HG02588 (cell line): ENCODE results near the gene TMEM132D.

Experiments used
- ATAC-seq: cut with Tn5 transposase; IDR thresholded peaks from one replicate; pipeline ENCODE4 v1.9.1; 2021; ENCODE audit warnings: mild to moderate bottlenecking, moderate library complexity; ENCODE audit not compliant: unreplicated experiment

Gene TMEM132D

DNA sequence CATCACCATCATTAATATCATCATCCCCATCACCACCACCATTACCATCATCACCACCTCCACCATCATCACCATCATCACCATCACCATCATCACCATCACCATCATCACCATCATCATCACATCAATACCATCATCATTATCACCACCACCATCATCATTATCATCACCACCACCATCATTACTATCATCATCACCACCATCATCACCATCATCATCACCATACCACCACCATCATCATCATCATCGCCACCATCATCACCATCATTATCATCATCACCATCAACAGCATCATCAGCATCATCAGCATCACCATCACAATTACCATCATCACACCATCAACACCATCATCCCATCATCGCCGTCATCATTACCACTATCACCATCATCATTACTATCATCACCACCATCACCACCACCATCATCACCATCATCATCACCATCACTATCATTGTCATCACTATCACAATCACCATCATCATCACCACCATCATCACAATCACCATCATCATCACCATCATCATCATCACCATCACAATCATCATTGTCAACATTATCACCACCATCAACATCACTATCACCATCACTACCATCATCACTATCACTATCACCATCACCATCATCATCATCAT lies 767.0 kb downstream of the TMEM132D start:
- ATAC-seq, result no peak

GRCh38 chr12:129127771-129128170 lies 776.1 kb downstream of the TMEM132D start:
- ATAC-seq, result no peak

DNA sequence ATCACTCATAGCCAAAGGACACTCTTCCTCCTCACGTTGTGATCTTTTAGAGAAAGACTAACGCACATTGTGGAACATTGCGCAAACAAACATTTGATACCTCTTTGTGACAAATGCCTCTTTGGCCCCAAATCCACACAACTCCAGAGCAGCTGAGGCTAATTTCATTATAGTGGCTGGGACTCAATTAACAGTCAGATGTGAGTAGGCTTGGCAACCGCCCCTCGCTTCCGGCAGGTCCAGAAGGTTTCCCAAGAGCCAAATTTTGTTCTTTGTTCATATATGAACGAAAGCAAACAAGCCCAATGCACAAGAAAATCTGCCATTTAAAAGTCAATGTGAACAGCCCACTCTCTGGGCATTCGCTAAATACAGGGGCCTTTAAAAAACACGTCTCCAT lies 776.6 kb downstream of the TMEM132D start:
- no peak for ATAC-seq

- ATAC-seq, result no peak
These were observed 784.3 kb downstream of the TMEM132D start for GRCh38 chr12:129119537-129119936.

DNA sequence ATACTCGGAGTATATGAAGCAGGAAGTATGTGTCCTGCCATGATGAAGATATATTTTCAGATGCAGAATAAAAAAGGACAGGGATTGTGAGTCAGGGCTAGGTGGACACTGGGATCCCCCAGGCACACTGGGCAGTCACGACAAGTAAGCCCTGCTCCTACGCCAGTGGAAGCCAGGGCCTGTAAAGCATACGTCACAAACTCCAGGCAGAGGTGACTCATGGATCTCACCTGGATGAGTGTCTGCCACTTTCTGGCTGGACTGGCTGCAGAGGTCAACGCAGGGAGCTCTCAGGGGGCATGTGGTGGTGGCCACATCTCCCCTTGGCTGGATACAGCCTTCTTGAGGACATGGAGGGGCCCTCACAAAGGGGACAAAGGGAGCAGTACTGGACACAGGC lies 788.3 kb downstream of the TMEM132D start:
- ATAC-seq, result no peak

DNA sequence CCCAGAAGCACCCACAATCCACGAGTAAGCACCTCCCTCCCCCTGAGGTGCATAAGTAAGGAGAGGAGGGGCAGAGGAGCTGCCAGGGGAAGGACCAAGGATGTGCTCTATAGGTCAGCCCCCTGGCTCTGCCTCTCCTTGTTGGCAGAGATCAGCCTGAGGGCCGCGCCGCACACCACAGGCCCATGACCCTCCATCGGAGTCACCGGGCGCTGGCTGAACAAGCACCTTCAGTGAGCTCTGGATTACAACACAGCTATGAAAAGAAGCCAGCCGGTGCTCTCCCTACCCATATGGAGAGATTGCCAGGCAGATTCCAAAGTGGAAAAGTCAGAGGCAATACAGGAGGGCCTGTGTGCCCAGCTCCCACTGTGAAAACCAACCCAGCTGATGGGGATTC lies 793.2 kb downstream of the TMEM132D start:
- no peak for ATAC-seq

DNA sequence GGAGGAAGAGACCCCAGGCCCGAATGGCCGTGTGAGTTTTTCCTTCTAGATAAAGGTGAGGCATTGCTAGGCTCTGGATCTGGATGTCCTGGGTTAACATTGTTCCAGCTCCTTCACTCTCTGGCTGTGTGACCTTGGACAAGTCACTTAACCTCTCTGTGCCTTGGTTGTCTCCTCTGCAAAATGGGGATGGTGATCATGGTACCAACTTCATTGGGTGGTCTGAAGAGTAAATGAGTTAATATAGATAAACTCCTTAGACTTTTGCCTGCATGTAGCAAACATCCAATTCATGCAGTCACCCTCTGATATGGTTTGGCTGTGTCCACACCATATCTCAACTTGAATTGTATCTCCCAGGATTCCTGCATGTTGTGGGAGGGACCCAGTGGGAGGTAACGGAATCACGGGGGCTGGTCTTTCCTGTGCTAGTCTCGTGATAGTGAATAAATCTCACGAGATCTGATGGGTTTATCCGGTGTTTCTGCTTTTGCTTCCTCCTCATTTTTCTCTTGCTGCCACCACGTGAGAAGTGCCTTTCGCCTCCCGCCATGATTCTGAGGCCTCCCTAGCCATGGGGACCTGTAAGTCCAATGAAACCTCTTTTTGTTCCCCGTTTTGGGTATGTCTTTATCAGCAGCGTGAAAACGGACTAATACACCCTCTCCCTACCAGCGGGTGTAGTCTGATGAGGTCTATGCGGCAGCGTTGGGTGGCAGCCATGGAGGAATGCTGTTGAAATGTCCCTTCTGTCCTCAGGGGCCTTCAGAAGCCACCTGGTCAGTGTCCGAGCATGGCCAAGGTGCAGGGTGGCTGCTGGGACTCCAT lies 794.4 kb downstream of the TMEM132D start:
- ATAC-seq, result no peak

DNA sequence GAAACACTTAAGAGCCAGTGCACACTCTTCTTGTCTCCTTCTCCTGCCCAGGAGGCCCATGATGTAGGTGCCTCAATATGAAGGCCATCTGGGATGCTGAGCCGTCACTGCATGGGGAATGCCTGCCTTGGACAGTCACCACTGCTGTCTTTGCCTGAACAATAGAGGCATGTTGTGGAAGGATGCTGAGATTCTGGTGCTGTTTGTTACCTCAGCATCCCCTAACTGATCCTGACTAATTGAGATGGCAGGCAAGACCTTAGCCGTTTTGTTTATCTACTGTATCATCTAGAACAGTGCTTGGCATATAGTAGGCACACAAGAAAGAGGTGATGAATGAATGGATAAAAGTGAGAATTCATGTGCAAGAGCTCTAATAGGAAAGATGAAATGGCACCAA lies 797.1 kb downstream of the TMEM132D start:
- no peak for ATAC-seq

DNA sequence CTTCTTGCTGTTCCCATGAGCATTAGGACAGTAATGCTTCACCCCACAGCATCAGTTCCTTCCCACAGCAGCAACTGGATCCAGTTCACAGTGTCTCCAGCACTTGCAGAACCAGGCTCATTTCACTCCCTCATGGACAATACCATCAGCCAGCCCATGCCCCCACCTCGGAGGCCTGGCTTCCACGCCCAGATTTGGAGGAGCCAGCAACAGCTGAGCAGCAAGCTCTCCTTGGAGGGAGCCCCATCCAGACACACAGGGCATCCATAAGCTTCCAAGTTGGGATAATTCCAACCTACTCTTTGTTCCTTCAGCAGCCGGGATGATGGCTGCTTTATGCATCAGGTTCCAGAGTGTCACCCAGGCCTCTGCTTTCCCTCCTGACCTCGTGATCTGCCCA lies 800.6 kb downstream of the TMEM132D start:
- ATAC-seq, result no peak

DNA sequence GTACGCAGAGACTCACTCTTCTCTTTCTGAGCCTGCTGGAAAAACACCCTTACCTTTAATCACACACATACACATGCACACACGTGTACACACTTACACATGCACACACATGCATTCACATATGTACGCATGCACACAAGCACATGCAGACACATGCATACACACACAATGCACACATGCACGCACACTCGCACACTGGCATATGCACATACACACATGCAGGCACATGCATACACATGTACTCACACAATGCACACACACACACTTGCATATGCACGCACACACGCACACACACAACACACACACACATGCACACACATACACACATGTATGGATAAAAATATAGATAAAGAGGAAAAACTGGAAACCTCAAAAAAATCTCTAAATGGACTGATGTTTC lies 801.6 kb downstream of the TMEM132D start:
- no peak for ATAC-seq

DNA sequence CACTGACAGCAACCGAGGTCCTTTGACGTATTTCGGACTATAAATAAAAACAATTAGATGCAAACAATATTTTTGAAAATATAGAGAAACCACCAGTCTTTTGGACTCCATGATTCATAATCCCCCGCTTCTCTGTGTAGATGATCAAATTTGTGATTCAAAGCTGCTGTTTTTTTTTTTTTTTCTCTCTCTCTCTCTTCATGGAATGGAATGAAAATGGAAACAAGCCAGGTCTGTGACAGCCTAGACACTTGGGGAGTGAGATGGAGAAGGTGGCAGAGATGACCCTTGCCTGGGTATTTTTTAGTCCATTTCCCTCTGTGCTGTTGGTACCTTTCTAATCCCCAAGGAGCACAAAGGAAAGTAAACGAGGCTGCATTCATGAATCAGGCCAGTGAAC lies 802.0 kb downstream of the TMEM132D start:
- ATAC-seq, result no peak

DNA sequence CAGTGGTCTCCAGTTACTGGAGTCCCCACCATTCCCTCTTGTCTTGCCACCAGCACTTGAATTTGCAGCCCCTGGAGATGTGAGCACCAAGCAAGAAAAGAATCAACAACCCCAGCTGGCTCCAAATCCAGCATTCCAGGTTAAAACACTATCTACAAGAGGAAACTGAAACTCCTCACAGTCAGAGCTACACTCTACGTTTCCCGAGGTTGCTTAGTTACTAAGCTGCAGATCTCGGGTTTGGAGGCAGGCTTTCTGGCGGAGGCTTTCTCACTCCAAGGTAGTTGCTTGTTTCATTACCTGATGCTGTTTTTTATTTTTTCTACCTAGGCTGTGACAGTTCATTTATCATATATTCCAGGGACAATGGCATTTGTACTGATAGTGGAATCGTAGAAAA lies 802.4 kb downstream of the TMEM132D start:
- ATAC-seq, result no peak

DNA sequence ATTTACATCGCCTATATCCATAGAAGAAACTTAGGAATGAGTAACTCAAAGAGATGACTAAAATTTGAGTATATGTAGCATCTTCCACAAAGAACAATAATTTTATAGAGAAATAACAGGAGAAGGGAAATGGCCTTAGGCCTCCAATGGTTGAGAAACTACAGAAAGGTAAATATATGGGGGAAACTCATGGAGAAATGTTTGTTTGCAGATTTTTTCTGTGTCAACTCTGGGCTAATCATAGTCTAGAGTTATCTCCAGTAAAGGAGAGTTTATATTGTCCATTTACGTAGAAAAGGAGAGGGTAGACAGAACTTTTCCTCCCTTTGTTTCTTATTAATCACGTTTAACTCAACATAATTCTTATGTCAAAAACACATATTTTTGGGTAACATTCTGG lies 806.4 kb downstream of the TMEM132D start:
- no peak for ATAC-seq

GRCh38 chr12:129096968-129097367 lies 806.9 kb downstream of the TMEM132D start:
- no peak for ATAC-seq

GRCh38 chr12:129096184-129096583 lies 807.6 kb downstream of the TMEM132D start:
- no peak for ATAC-seq

GRCh38 chr12:129089576-129089975 lies 814.2 kb downstream of the TMEM132D start:
- ATAC-seq, result no peak

DNA sequence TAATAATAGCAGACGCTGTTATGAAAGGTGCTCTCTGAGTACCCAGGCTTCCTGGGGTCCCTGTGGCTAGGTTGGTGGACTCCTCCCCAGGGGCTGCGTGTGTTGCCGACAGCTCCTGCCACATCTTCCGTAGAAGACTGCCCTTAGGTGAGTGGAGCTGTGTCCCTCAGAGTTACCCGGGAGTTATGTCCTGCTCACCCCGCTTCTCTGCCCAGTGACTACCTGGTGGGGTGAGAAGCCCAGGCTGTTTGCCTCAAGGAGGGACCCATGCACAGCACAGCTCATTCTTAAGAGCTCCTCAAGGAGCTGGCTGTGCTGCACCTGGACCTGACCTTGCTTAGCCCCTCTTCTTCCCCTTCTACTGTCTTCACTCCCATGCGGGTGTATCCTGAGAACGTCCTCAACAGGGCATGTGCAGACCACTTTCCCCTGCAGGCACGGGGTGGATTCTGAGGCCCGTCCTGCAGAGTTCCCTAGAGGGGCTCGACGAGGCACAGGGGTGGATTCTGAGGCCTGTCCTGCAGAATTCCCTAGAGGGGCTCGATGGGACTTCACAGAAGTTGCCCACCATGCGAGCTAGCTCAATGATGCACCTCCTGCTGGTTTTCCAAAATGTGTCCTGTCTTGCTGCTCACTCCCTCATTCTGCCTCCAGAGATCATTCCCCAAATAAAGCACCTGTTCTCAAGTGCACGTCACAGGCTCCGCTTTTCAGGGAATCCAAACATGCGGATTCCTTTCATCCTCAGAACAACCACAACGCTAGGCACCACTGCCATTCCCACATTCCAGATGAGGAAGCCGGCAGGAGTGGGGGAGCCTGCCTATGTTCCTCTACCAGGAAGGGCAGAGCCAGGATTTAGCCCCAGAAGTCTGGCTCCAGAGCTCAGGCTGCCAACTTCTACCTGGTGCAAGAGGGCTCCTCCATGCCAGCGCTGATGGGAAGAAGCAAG lies 818.7 kb downstream of the TMEM132D start:
- ATAC-seq, result no peak

DNA sequence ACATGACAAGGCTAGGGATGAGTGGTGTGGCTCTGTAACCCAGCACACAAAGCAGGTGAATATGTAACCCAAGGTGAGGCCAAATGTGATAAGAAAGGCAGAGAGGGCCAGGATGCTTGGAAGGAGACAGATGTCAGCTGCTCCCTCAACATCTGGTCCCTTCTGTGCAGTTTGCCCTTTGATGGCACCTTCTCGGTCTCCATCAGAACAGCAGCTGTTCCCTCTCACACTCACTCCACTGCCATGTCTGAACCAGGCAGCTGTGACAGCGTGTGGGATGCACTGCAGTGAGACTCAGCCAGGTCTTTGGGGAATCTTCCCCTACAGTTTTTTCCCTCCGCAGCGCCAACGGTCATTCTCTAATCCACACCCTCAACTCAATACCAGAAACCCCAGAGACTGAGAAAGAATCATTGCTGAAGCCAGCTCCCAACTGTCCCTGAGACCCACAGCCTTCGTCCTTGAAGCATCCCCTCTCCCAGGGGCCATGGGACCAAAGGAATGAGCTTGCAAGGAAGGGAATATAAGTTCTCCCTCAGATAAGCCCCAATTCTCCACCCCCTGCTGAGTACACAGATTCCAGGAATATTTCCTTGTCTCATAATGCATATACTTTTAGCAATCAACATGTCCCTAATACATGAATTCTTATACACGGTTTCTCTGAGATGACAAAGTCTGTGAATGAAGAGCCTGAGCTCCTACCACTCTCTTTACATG lies 820.5 kb downstream of the TMEM132D start:
- ATAC-seq, result no peak

DNA sequence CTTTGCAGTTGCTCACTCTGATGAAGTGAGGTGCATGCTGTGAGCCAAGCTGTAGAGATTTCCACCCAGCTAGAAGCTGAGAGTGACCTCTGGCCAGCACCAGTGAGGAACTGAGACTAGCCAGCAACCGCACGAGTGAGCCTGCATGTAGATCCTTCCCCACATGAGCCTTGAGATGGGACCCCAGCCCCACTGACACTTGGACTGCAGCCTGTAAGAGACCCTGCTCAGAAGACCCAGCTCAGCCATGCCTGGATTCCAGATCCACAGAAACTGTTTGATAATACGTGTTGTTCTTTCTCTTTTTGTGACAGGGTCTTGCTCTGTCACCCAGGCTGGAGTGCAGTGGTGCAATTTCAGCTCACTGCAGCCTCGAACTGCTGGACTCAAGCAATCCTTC lies 821.4 kb downstream of the TMEM132D start:
- no peak for ATAC-seq

DNA sequence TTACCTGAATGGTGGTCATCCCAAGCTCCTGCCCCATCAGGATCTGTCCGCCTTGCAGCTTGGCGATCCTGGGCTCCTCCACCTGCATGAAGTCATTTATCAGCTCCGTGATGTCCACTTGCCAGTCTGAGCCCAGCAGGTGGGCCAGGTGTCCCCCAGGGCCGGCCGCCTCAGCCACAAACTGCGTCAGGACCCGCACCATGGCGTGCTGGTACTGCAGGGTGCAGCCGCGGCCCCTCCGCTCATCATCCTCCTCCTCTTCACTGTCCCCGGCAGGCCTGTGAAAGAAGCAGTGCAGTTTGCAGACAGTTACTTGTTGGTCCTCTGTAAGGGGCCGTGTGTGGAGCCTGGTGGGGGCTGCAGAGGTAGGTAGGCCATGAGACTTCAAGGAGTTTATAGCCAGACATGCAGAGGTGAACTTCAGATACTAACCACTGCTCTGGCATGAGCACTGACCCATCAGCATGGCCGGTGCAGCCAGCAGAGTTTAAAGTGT lies 822.0 kb downstream of the TMEM132D start:
- ATAC-seq, result no peak

GRCh38 chr12:129080821-129081220 lies 823.0 kb downstream of the TMEM132D start:
- ATAC-seq, result no peak
